SU-DHL-6 (cell line): ENCODE measurements around the gene APBB1.
A peak's percentile ranks its signal among the peaks of the same experiment; 100 is the strongest.

Experiments
- H2AFZ ChIP-seq: fragments of 200-600 bp; sonication (generic); 2 replicates; pipeline ENCODE4 v1.6.1; 2014; ENCODE audit warnings: low read depth, mild to moderate bottlenecking, moderate library complexity, mixed read lengths, antibody characterized with exemption, low read length; ENCODE audit not compliant: severe bottlenecking
- H3F3A ChIP-seq: fragments of 200-600 bp; shearing (Covaris generic); 2 replicates; pipeline ENCODE4 v1.6.0; 2016; ENCODE audit warnings: antibody characterized with exemption, mild to moderate bottlenecking; ENCODE audit not compliant: insufficient read depth
- H3K27ac ChIP-seq: fragments of 200-600 bp; sonication (generic); 2 replicates; pipeline ENCODE4 v1.5.1; 2016; ENCODE audit warnings: low read depth, mild to moderate bottlenecking, low read length, moderate library complexity, mixed read lengths
- H3K27me3 ChIP-seq: fragments of 200-600 bp; sonication (generic), shearing (Covaris generic); 2 replicates; pipeline ENCODE4 v1.6.0; 2014; ENCODE audit warnings: mild to moderate bottlenecking, low read length
- H3K36me3 ChIP-seq: fragments of 200-600 bp; sonication (generic); 2 replicates; pipeline ENCODE4 v1.6.1; 2014; ENCODE audit warnings: mild to moderate bottlenecking, low read length, mixed read lengths
- H3K4me2 ChIP-seq: fragments of 300-600, 200-600 bp; shearing (Covaris generic), sonication (generic); 2 replicates; pipeline ENCODE4 v1.6.0; 2014; ENCODE audit warnings: low read length, low read depth, mild to moderate bottlenecking; ENCODE audit not compliant: poor library complexity, severe bottlenecking
- H3K4me3 ChIP-seq: fragments of 200-600 bp; sonication (generic); 2 replicates; pipeline ENCODE4 v1.5.1; 2014; ENCODE audit warnings: antibody characterized with exemption, low read length, mild to moderate bottlenecking, mixed read lengths; ENCODE audit not compliant: insufficient read depth, poor library complexity, severe bottlenecking
- H3K79me2 ChIP-seq: fragments of 200-600 bp; sonication (generic); 2 replicates; pipeline ENCODE4 v1.6.1; 2014; ENCODE audit warnings: mild to moderate bottlenecking, low read length, moderate library complexity; ENCODE audit not compliant: insufficient read depth
- H3K9ac ChIP-seq: fragments of 200-600 bp; sonication (generic); 2 replicates; pipeline ENCODE4 v1.7.0; 2014; ENCODE audit warnings: mild to moderate bottlenecking, low read length
- H3K9me2 ChIP-seq: fragments of 200-600 bp; sonication (generic); replicated peaks from 2 replicates; pipeline ENCODE4 v1.6.1; 2014; ENCODE audit warnings: low read length; ENCODE audit not compliant: insufficient read depth
- H3K9me3 ChIP-seq: fragments of 200-600 bp; sonication (generic); 2 replicates; pipeline ENCODE4 v1.6.1; 2014; ENCODE audit warnings: low read length, mixed read lengths; ENCODE audit not compliant: insufficient read depth
- H4K20me1 ChIP-seq: fragments of 200-600 bp; sonication (generic); 2 replicates; pipeline ENCODE4 v1.6.1; 2014; ENCODE audit warnings: low read depth, mild to moderate bottlenecking, antibody characterized with exemption, low read length, moderate library complexity, mixed read lengths
- EZH2phosphoT487 ChIP-seq: fragments of 200-600 bp; sonication (generic), shearing (Covaris generic); conservative IDR thresholded peaks from 2 replicates; pipeline ENCODE4 v1.6.1; 2018; ENCODE audit warnings: mild to moderate bottlenecking, antibody characterized with exemption, low read length, moderate library complexity, mixed read lengths
- TF ChIP-seq, protein P1 (sequence below): fragments of 200-600 bp; sonication (generic); IDR thresholded peaks from one replicate; pipeline ENCODE4 v1.5.1; 2017; ENCODE audit warnings: antibody characterized with exemption, mild to moderate bottlenecking, low read length, moderate library complexity; ENCODE audit not compliant: insufficient read depth, poor library complexity, severe bottlenecking

APBB1 gene

DNA sequence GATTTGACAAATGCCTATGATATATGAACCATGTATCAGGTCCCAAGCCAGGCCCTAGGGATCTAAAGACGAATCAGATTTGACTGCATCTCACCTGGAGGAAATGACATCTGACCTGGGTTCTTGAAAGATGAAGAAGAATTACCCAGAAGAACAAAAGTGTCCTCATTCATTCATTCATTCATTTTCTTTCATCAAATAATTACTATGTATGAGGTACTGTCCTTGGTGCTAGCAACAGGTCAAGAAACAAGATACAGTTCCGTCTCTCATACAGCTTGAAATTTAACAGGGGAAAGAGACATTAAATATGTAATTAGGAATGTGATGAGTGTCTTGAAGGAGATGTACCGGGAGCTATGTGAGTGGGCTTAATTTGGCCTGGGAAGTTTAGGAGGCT is 1.8 kb upstream of the APBB1 start:
- H3K27ac ChIP-seq = no peak overlapping the region
- no peak overlapping the region for H2AFZ ChIP-seq
- H3F3A ChIP-seq = no peaks in the 10 kb centered on the region
- H3K79me2 ChIP-seq = no peaks in the 10 kb centered on the region
- H3K36me3 ChIP-seq = no peaks in the 10 kb centered on the region
- H3K9ac ChIP-seq = no peak overlapping the region
- no peaks in the 10 kb centered on the region for H3K27me3 ChIP-seq
- H4K20me1 ChIP-seq = no peaks in the 10 kb centered on the region
- H3K4me3 ChIP-seq = no peak overlapping the region
- TF ChIP-seq EZH2phosphoT487 = no peak
- TF ChIP-seq, protein P1, sequence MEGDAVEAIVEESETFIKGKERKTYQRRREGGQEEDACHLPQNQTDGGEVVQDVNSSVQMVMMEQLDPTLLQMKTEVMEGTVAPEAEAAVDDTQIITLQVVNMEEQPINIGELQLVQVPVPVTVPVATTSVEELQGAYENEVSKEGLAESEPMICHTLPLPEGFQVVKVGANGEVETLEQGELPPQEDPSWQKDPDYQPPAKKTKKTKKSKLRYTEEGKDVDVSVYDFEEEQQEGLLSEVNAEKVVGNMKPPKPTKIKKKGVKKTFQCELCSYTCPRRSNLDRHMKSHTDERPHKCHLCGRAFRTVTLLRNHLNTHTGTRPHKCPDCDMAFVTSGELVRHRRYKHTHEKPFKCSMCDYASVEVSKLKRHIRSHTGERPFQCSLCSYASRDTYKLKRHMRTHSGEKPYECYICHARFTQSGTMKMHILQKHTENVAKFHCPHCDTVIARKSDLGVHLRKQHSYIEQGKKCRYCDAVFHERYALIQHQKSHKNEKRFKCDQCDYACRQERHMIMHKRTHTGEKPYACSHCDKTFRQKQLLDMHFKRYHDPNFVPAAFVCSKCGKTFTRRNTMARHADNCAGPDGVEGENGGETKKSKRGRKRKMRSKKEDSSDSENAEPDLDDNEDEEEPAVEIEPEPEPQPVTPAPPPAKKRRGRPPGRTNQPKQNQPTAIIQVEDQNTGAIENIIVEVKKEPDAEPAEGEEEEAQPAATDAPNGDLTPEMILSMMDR = no peak
- no peaks in the 10 kb centered on the region for H3K9me3 ChIP-seq
- no peaks in the 10 kb centered on the region for H3K9me2 ChIP-seq
- H3K4me2 ChIP-seq = no peak overlapping the region

DNA sequence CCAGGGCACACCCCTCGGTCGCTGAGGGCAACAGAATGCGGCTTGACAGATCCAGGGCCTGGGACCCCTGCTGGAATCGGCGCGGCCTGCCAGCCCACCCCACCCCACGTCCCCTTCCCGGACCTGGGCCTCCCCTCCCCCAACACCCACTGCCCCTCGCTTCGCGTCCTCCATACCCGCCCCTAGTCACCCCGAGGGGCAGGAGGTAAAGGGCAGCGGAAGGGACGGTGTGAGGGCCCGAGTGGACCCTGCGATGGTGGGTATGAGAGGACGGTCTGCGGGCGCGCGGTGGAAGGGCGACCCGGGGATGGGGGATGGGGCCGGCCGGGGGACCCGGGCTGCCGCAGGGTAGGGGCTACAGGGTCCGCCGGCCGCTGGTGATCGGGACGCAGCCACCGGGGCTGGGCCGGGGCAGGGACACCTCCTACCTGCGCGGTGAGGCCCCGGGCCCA is 311 bp downstream of the APBB1 start:
- Histone ChIP-seq H3K9me2 (no peaks in the 10 kb centered on the region), H3K9me3 (no peaks in the 10 kb centered on the region), H2AFZ (peak overlapping the region; percentile 87), H3K4me2 (peak overlapping the region; percentile 62), H4K20me1 (no peaks in the 10 kb centered on the region), H3K79me2 (no peaks in the 10 kb centered on the region), H3K27ac (no peak overlapping the region), H3F3A (no peaks in the 10 kb centered on the region), H3K9ac (peak overlapping the region; percentile 57), H3K36me3 (no peaks in the 10 kb centered on the region), H3K4me3 (peak overlapping the region; percentile 60), H3K27me3 (no peaks in the 10 kb centered on the region)
- TF ChIP-seq, protein P1 = no peak

DNA sequence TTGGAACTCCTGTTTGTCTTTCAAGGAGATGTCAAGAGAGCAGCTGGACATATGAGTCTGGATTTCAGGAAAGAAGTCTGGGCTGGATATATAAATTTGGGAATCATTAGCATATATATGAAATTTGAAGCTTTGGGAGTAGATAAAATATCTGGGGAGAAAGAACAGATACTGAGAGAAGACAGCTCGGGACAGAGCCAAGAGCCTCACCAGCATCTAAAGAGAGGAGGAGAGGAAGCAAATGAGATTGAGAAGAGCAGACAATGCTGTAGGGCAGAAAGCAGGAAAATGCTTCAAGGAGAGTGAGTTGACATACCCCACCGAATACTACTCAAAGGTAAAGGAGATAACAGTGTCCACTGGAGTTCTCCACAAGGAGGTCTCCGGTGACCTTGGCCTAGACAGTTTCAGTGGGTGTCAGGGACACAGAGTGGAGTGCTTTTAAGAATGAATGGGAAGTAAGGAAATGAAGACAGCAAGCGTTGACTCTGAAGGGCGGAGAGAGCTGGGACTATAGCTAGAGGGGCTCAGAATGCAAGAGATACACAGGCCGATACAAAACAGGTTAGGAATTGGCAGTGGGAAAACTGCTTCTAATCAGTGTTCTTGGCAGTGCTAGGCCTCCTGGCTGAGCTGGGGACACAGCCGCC is 862 bp downstream of the APBB1 start:
- H2AFZ ChIP-seq = no peak overlapping the region
- no peak overlapping the region for H3K4me2 ChIP-seq
- H3K27me3 ChIP-seq = no peaks in the 10 kb centered on the region
- H3K4me3 ChIP-seq = no peak overlapping the region
- H3K27ac ChIP-seq = no peak overlapping the region
- H3K9me3 ChIP-seq = no peaks in the 10 kb centered on the region
- no peak for TF ChIP-seq EZH2phosphoT487
- H3K9me2 ChIP-seq = no peaks in the 10 kb centered on the region
- H3K36me3 ChIP-seq = no peaks in the 10 kb centered on the region
- H3K9ac ChIP-seq = no peak overlapping the region
- H3K79me2 ChIP-seq = no peaks in the 10 kb centered on the region
- H4K20me1 ChIP-seq = no peaks in the 10 kb centered on the region
- H3F3A ChIP-seq = no peaks in the 10 kb centered on the region

DNA sequence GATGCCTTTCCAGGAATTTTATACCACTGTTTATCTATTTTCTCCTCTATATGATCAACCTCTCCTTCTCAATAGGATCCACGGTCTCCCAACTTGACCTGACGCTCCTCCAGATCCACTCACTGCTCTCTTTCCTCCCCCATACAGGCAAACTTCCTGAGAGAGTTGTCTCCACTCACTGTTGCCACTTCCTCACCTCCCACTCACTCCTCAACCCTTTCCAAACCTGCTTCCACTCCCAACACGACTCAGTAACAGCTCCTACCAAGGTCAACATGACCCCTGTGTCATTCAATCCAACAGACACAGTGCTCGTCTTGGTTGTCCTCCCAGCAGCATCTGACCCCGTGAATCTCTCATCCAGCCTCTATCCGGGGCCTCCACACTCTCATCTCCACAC is 3.1 kb downstream of the APBB1 start:
- Histone ChIP-seq H3K4me3 (no peak overlapping the region), H3K4me2 (no peak overlapping the region), H3K9me3 (no peaks in the 10 kb centered on the region), H4K20me1 (no peaks in the 10 kb centered on the region), H3K36me3 (no peaks in the 10 kb centered on the region), H3K27ac (no peak overlapping the region), H2AFZ (no peak overlapping the region), H3F3A (no peaks in the 10 kb centered on the region), H3K27me3 (no peaks in the 10 kb centered on the region), H3K9me2 (no peaks in the 10 kb centered on the region), H3K9ac (no peak overlapping the region), H3K79me2 (no peaks in the 10 kb centered on the region)
- TF ChIP-seq, protein P1 = no peak
- TF ChIP-seq EZH2phosphoT487 = no peak
